Cardiac muscle cell (in vitro differentiated cells and primary cell): Measurements from ENCODE around the gene C3orf62. TPM values are rescaled to one million over a fixed set of nuclear protein-coding genes. Genes with fewer than 3 reads are reported as not detected.
"Not testable (repeated sequence)": the region's sequence is repeated elsewhere in the genome, so short reads cannot be mapped to it uniquely, and the experiment has no call there.

Experiments
- DNase-seq, 2 donors: peaks; one replicate each; pipeline versions ENCODE4 v3.0.0 to v3.0.0-alpha.2; 2010 to 2017; ENCODE audit warnings: low read depth in 1 of 2, low spot score in 1 of 2
- H3K27ac ChIP-seq: fragments of 200-600 bp; sonication (generic); 2 replicates; pipeline ENCODE4 v1.5.1; 2016
- H3K27me3 ChIP-seq: fragments of 200-600 bp; sonication (generic); 2 replicates; pipeline ENCODE4 v1.6.0; 2016; ENCODE audit warnings: control low read depth
- H3K36me3 ChIP-seq: fragments of 200-600 bp; sonication (generic); 2 replicates; pipeline ENCODE4 v1.5.1; 2016; ENCODE audit warnings: control low read depth
- H3K4me1 ChIP-seq: fragments of 200-600 bp; sonication (generic); 2 replicates; pipeline ENCODE4 v1.8.1; 2017; ENCODE audit warnings: low read depth, mild to moderate bottlenecking, mixed run types
- H3K4me3 ChIP-seq: fragments of 200-600 bp; sonication (generic); 2 replicates; pipeline ENCODE4 v1.5.1; 2016; ENCODE audit warnings: mild to moderate bottlenecking
- H3K9me3 ChIP-seq: fragments of 200-600 bp; sonication (generic); 2 replicates; pipeline ENCODE4 v1.5.1; 2017; ENCODE audit warnings: low read depth, mild to moderate bottlenecking, control low read depth
- CTCF ChIP-seq: IDR thresholded peaks from 2 replicates; pipeline ENCODE4 v1.5.1; 2012; ENCODE audit warnings: low read depth, mild to moderate bottlenecking, low read length
- polyA plus RNA-seq: library from polyadenylated mRNA; unstranded; fragments of >200 nt; fragmentation: Nextera tagmentation; extraction: Ambion mirVana; gene quantifications from 2 replicates; pipeline ENCODE4 v1.2.1, GENCODE V29; 2016
- total RNA-seq: library from RNA; depleted of rRNA; stranded (reverse); fragments of >200 nt; gene quantifications from 2 replicates; pipeline ENCODE4 v1.2.3, GENCODE V29; 2016

Gene C3orf62
- total and polyA plus RNA-seq, 2 experiments from 2014 or later = 4.1 to 5.3 TPM

GRCh38 chr3:49244581-49245205, 32.3 kb downstream of the C3orf62 start:
- no peaks in the 10 kb centered on the region for H3K4me1 ChIP-seq
- H3K27ac ChIP-seq = no peak overlapping the region
- H3K9me3 ChIP-seq = no peaks in the 10 kb centered on the region
- no peak for DNase-seq
- no peaks in the 10 kb centered on the region for H3K27me3 ChIP-seq
- H3K4me3 ChIP-seq = no peak overlapping the region
- H3K36me3 ChIP-seq = no peaks in the 10 kb centered on the region
- TF ChIP-seq CTCF = no peak

- not testable (repeated sequence) for H3K27ac ChIP-seq, DNase-seq, H3K9me3 ChIP-seq, H3K4me3 ChIP-seq, H3K36me3 ChIP-seq, H3K4me1 ChIP-seq, H3K27me3 ChIP-seq
These were observed 36.9 kb downstream of the C3orf62 start for GRCh38 chr3:49240091-49240490.

- Histone ChIP-seq H3K4me3 (no peak overlapping the region), H3K27ac (peak overlapping the region; percentile 80), H3K36me3 (no peaks in the 10 kb centered on the region), H3K27me3 (no peaks in the 10 kb centered on the region), H3K4me1 (no peaks in the 10 kb centered on the region), H3K9me3 (no peaks in the 10 kb centered on the region)
- TF ChIP-seq CTCF = no peak
- peak; percentile 20 to 92 for DNase-seq
These were observed 38.5 kb downstream of the C3orf62 start for GRCh38 chr3:49238274-49239127.

- Histone ChIP-seq H3K27me3 (no peaks in the 10 kb centered on the region), H3K4me3 (no peak overlapping the region), H3K36me3 (no peaks in the 10 kb centered on the region), H3K27ac (no peak overlapping the region), H3K9me3 (no peaks in the 10 kb centered on the region), H3K4me1 (no peaks in the 10 kb centered on the region)
- DNase-seq = no peak
- TF ChIP-seq CTCF = no peak
These were observed 39.7 kb downstream of the C3orf62 start for GRCh38 chr3:49237344-49237743.

GRCh38 chr3:49236226-49236625, 40.8 kb downstream of the C3orf62 start:
- Histone ChIP-seq H3K27ac (no peak overlapping the region), H3K9me3 (no peaks in the 10 kb centered on the region), H3K4me1 (no peaks in the 10 kb centered on the region), H3K27me3 (no peaks in the 10 kb centered on the region), H3K4me3 (no peak overlapping the region), H3K36me3 (no peaks in the 10 kb centered on the region)
- no peak for TF ChIP-seq CTCF
- no peak for DNase-seq

- H3K4me3 ChIP-seq, H3K27ac ChIP-seq, H3K9me3 ChIP-seq, H3K36me3 ChIP-seq, H3K4me1 ChIP-seq, DNase-seq, H3K27me3 ChIP-seq: not testable (repeated sequence)
These were observed 48.2 kb downstream of the C3orf62 start for GRCh38 chr3:49228817-49229216.
